Measurements from ENCODE around the gene TBC1D1. TPM values are rescaled to one million over a fixed set of nuclear protein-coding genes. Genes with fewer than 3 reads are reported as not detected.

Gene TBC1D1
- total RNA-seq, 1 donor = 66.6 TPM

GRCh38 chr4:38092701-38093100 lies 201.8 kb downstream of the TBC1D1 start:
- Histone ChIP-seq H3K4me1 (ENCODE audit: insufficient read depth, low read length) (peaks cover 9% of the 10 kb centered on the region), H3K9me3 (ENCODE audit: low read depth, low read length) (no peaks in the 10 kb centered on the region), H3K4me3 (ENCODE audit: insufficient read depth, low read length) (no peak overlapping the region), H2AFZ (ENCODE audit: low read length) (no peak overlapping the region), H3K27me3 (ENCODE audit: insufficient read depth, low read length) (no peaks in the 10 kb centered on the region), H3K4me2 (ENCODE audit: insufficient read depth, low read length) (no peak overlapping the region), H3K36me3 (ENCODE audit: insufficient read depth, low read length) (peaks cover 15% of the 10 kb centered on the region), H3K79me2 (ENCODE audit: insufficient read depth, low read length) (no peaks in the 10 kb centered on the region), H4K20me1 (ENCODE audit: insufficient read depth, low read length) (no peaks in the 10 kb centered on the region), H3K27ac (ENCODE audit: low read depth, low read length) (peak overlapping the region; percentile 2)
- TF ChIP-seq CTCF (IDR thresholded peaks at IDR 0.05; ENCODE audit: extremely low read depth, low read depth, low read length) = no peak
- no peak for DNase-seq (ENCODE audit: insufficient read length, low spot score, missing footprints)

GRCh38 chr4:38094419-38094818 lies 203.5 kb downstream of the TBC1D1 start:
- Histone ChIP-seq H3K4me2 (ENCODE audit: insufficient read depth, low read length) (no peak overlapping the region), H3K9me3 (ENCODE audit: low read depth, low read length) (no peaks in the 10 kb centered on the region), H3K27ac (ENCODE audit: low read depth, low read length) (no peak overlapping the region), H3K79me2 (ENCODE audit: insufficient read depth, low read length) (no peaks in the 10 kb centered on the region), H4K20me1 (ENCODE audit: insufficient read depth, low read length) (no peaks in the 10 kb centered on the region), H3K27me3 (ENCODE audit: insufficient read depth, low read length) (no peaks in the 10 kb centered on the region), H3K4me3 (ENCODE audit: insufficient read depth, low read length) (no peak overlapping the region), H2AFZ (ENCODE audit: low read length) (no peak overlapping the region), H3K4me1 (ENCODE audit: insufficient read depth, low read length) (peaks cover 20% of the 10 kb centered on the region), H3K36me3 (ENCODE audit: insufficient read depth, low read length) (peaks cover 10% of the 10 kb centered on the region)
- no peak for TF ChIP-seq CTCF (IDR thresholded peaks at IDR 0.05; ENCODE audit: extremely low read depth, low read depth, low read length)
- no peak for DNase-seq (ENCODE audit: insufficient read length, low spot score, missing footprints)

- no peak overlapping the region for H3K4me3 ChIP-seq (ENCODE audit: insufficient read depth, low read length)
- H3K36me3 ChIP-seq (ENCODE audit: insufficient read depth, low read length) = peaks cover 10% of the 10 kb centered on the region
- H3K79me2 ChIP-seq (ENCODE audit: insufficient read depth, low read length) = no peaks in the 10 kb centered on the region
- no peaks in the 10 kb centered on the region for H4K20me1 ChIP-seq (ENCODE audit: insufficient read depth, low read length)
- no peak overlapping the region for H3K4me2 ChIP-seq (ENCODE audit: insufficient read depth, low read length)
- no peak for TF ChIP-seq CTCF (IDR thresholded peaks at IDR 0.05; ENCODE audit: extremely low read depth, low read depth, low read length)
- H3K27ac ChIP-seq (ENCODE audit: low read depth, low read length) = no peak overlapping the region
- no peak overlapping the region for H2AFZ ChIP-seq (ENCODE audit: low read length)
- no peaks in the 10 kb centered on the region for H3K9me3 ChIP-seq (ENCODE audit: low read depth, low read length)
- DNase-seq (ENCODE audit: insufficient read length, low spot score, missing footprints) = no peak
- H3K27me3 ChIP-seq (ENCODE audit: insufficient read depth, low read length) = no peaks in the 10 kb centered on the region
- peaks cover 31% of the 10 kb centered on the region for H3K4me1 ChIP-seq (ENCODE audit: insufficient read depth, low read length)
Observed at GRCh38 chr4:38095691-38096090, 204.8 kb downstream of the TBC1D1 start.

- Histone ChIP-seq H2AFZ (ENCODE audit: low read length) (no peak overlapping the region), H3K4me3 (ENCODE audit: insufficient read depth, low read length) (no peak overlapping the region), H3K36me3 (ENCODE audit: insufficient read depth, low read length) (peaks cover 12% of the 10 kb centered on the region), H3K27ac (ENCODE audit: low read depth, low read length) (peak overlapping the region; percentile 95), H3K79me2 (ENCODE audit: insufficient read depth, low read length) (no peaks in the 10 kb centered on the region), H3K4me1 (ENCODE audit: insufficient read depth, low read length) (peaks cover 32% of the 10 kb centered on the region), H4K20me1 (ENCODE audit: insufficient read depth, low read length) (no peaks in the 10 kb centered on the region), H3K4me2 (ENCODE audit: insufficient read depth, low read length) (no peak overlapping the region), H3K9me3 (ENCODE audit: low read depth, low read length) (no peaks in the 10 kb centered on the region), H3K27me3 (ENCODE audit: insufficient read depth, low read length) (no peaks in the 10 kb centered on the region)
- no peak for TF ChIP-seq CTCF (IDR thresholded peaks at IDR 0.05; ENCODE audit: extremely low read depth, low read depth, low read length)
- DNase-seq (ENCODE audit: insufficient read length, low spot score, missing footprints) = no peak
Observed at GRCh38 chr4:38097818-38098217, 206.9 kb downstream of the TBC1D1 start.

Data from osteoblast (primary cell).